GM10266 (cell line): ENCODE measurements around the gene ZC3H7A.

ENCODE experiments used
- DNase-seq: peaks from one replicate; pipeline ENCODE4 v3.0.0; 2012; ENCODE audit errors: extremely low spot score
- CTCF ChIP-seq: IDR thresholded peaks from 2 replicates; pipeline ENCODE4 v1.5.1; 2012; ENCODE audit warnings: mild to moderate bottlenecking, low read depth; ENCODE audit not compliant: control insufficient read depth, insufficient read depth; ENCODE audit errors: missing control alignments

The ZC3H7A gene

GRCh38 chr16:11719171-11719570, 77.9 kb downstream of the ZC3H7A start:
- TF ChIP-seq CTCF = no peak
- no peak for DNase-seq

- DNase-seq = no peak
- TF ChIP-seq CTCF = no peak
Observed at GRCh38 chr16:11717811-11718210, 79.2 kb downstream of the ZC3H7A start.

GRCh38 chr16:11716336-11716735, 80.7 kb downstream of the ZC3H7A start:
- TF ChIP-seq CTCF = no peak
- no peak for DNase-seq

GRCh38 chr16:11715246-11715947, 81.7 kb downstream of the ZC3H7A start:
- DNase-seq = peak; percentile 21
- TF ChIP-seq CTCF = no peak

- DNase-seq = no peak
- TF ChIP-seq CTCF = no peak
Observed at GRCh38 chr16:11712122-11712521, 84.9 kb downstream of the ZC3H7A start.

- no peak for TF ChIP-seq CTCF
Observed at GRCh38 chr16:11711662-11712061, 85.4 kb downstream of the ZC3H7A start.

GRCh38 chr16:11708421-11708820, 88.6 kb downstream of the ZC3H7A start:
- no peak for DNase-seq
- no peak for TF ChIP-seq CTCF

More at GRCh38 chr16:11711662-11712061, 85.4 kb downstream of the ZC3H7A start:
- no peak for DNase-seq
